Measurements from ENCODE around the gene SIAH3.

The SIAH3 gene

DNA sequence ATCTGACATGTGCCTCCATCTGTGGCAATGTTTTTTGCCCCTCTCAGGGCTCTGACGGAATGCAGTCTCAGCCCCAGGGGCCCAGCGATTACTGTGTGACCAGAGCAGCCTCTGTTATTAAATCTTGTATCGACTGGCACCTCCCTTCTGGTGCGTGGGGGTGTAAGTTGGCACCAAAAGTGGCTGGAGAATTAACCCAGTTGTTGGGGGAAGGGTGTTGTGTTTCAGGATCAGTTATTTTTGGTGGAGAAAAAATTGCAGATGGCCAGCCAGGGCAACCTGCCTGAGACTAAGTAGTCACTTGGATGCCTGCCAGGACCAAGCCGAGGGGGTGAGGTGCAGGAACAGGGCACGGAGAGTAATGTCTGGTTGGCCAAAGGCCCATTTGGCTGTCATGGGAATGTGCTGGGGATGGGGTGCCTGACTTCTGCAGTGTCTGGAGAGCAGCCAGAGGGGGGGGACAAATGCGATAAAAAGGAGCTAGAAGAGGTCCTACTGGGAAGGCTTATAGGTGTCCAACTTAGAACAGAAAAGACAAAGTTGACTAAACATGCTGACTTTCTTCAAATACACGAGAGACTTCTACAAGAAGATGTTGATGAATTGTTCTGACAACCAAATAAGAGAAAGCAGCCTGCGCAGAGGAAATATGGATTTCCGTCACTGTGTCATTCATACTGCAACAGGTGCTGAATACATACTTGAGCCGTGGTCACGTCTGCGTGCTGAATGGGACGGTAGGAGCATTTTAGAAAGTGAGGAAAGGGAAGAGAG lies 69.8 kb downstream of the SIAH3 start (continued):
- TF ChIP-seq ZNF146 (tag by site-specific recombination; IDR thresholded peaks at IDR 0.05) (no peak), ZNF843 (tag by site-specific recombination; IDR thresholded peaks at IDR 0.05) (peak; percentile 41), ZNF391 (tag by site-specific recombination; IDR thresholded peaks at IDR 0.05; ENCODE audit: borderline replicate concordance, low read depth) (no peak), OSR2 (tag by site-specific recombination; IDR thresholded peaks at IDR 0.05) (peak; percentile 72), KLF10 (tag by site-specific recombination; IDR thresholded peaks at IDR 0.05) (no peak), ZSCAN16 (tag by site-specific recombination; IDR thresholded peaks at IDR 0.05) (no peak), ZNF37A (tag by site-specific recombination; IDR thresholded peaks at IDR 0.05) (no peak), GLIS1 (tag by site-specific recombination; IDR thresholded peaks at IDR 0.05) (peak; percentile 93), MEIS1 (CRISPR knock-in tag; IDR thresholded peaks at IDR 0.05; ENCODE audit: borderline replicate concordance) (no peak), BCL11B (tag by site-specific recombination; IDR thresholded peaks at IDR 0.05; ENCODE audit: low read depth) (no peak), ZEB2 (tag by site-specific recombination; IDR thresholded peaks at IDR 0.05) (peak; percentile 29; the same call in 1 of the 2 replicates), KLF7 (tag by site-specific recombination; IDR thresholded peaks at IDR 0.05; ENCODE audit: borderline replicate concordance) (no peak), ZNF558 (tag by site-specific recombination; IDR thresholded peaks at IDR 0.05) (peak; percentile 43), ZNF664 (tag by site-specific recombination; IDR thresholded peaks at IDR 0.05) (no peak), ZNF658 (tag by site-specific recombination; IDR thresholded peaks at IDR 0.05) (no peak), ZNF350 (tag by site-specific recombination; IDR thresholded peaks at IDR 0.05) (no peak), FEZF1 (tag by site-specific recombination; IDR thresholded peaks at IDR 0.05) (peak; percentile 45), ZNF416 (tag by site-specific recombination; IDR thresholded peaks at IDR 0.05) (no peak), ZNF600 (tag by site-specific recombination; IDR thresholded peaks at IDR 0.05) (peak; percentile 76), KLF16 (tag by site-specific recombination; IDR thresholded peaks at IDR 0.05) (no peak), ZNF24 (tag by site-specific recombination; IDR thresholded peaks at IDR 0.05) (peak; percentile 62; the same call in 1 of the 2 replicates), ZNF792 (tag by site-specific recombination; IDR thresholded peaks at IDR 0.05) (no peak), ZNF311 (tag by site-specific recombination; IDR thresholded peaks at IDR 0.05; ENCODE audit: borderline replicate concordance) (no peak), ZNF423 (tag by site-specific recombination; IDR thresholded peaks at IDR 0.05) (peak; percentile 35; the same call in 1 of the 2 replicates), ZNF366 (tag by site-specific recombination; conservative IDR thresholded peaks at IDR 0.05) (0 out of 2 replicates have a peak, but pooled peaks have one; percentile 24)
- TF ChIP-seq, protein P1, sequence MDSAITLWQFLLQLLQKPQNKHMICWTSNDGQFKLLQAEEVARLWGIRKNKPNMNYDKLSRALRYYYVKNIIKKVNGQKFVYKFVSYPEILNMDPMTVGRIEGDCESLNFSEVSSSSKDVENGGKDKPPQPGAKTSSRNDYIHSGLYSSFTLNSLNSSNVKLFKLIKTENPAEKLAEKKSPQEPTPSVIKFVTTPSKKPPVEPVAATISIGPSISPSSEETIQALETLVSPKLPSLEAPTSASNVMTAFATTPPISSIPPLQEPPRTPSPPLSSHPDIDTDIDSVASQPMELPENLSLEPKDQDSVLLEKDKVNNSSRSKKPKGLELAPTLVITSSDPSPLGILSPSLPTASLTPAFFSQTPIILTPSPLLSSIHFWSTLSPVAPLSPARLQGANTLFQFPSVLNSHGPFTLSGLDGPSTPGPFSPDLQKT (IDR thresholded peaks at IDR 0.05; ENCODE audit: borderline replicate concordance, low read depth, low read length): no peak
- TF ChIP-seq, protein P2, sequence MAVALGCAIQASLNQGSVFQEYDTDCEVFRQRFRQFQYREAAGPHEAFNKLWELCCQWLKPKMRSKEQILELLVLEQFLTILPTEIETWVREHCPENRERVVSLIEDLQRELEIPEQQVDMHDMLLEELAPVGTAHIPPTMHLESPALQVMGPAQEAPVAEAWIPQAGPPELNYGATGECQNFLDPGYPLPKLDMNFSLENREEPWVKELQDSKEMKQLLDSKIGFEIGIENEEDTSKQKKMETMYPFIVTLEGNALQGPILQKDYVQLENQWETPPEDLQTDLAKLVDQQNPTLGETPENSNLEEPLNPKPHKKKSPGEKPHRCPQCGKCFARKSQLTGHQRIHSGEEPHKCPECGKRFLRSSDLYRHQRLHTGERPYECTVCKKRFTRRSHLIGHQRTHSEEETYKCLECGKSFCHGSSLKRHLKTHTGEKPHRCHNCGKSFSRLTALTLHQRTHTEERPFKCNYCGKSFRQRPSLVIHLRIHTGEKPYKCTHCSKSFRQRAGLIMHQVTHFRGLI (tag by site-specific recombination; IDR thresholded peaks at IDR 0.05): 0 out of 2 replicates have a peak, but pooled peaks have one; percentile 35
- TF ChIP-seq, protein P3, sequence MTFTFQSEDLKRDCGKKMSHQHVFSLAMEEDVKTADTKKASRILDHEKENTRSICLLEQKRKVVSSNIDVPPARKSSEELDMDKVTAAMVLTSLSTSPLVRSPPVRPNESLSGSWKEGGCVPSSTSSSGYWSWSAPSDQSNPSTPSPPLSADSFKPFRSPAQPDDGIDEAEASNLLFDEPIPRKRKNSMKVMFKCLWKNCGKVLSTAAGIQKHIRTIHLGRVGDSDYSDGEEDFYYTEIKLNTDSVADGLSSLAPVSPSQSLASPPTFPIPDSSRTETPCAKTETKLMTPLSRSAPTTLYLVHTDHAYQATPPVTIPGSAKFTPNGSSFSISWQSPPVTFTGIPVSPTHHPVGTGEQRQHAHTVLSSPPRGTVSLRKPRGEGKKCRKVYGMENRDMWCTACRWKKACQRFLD (tag by site-specific recombination; IDR thresholded peaks at IDR 0.05): no peak
- TF ChIP-seq, protein P4, sequence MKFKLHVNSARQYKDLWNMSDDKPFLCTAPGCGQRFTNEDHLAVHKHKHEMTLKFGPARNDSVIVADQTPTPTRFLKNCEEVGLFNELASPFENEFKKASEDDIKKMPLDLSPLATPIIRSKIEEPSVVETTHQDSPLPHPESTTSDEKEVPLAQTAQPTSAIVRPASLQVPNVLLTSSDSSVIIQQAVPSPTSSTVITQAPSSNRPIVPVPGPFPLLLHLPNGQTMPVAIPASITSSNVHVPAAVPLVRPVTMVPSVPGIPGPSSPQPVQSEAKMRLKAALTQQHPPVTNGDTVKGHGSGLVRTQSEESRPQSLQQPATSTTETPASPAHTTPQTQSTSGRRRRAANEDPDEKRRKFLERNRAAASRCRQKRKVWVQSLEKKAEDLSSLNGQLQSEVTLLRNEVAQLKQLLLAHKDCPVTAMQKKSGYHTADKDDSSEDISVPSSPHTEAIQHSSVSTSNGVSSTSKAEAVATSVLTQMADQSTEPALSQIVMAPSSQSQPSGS (tag by site-specific recombination; IDR thresholded peaks at IDR 0.05; ENCODE audit: low read depth): no peak
- TF ChIP-seq, protein P5, sequence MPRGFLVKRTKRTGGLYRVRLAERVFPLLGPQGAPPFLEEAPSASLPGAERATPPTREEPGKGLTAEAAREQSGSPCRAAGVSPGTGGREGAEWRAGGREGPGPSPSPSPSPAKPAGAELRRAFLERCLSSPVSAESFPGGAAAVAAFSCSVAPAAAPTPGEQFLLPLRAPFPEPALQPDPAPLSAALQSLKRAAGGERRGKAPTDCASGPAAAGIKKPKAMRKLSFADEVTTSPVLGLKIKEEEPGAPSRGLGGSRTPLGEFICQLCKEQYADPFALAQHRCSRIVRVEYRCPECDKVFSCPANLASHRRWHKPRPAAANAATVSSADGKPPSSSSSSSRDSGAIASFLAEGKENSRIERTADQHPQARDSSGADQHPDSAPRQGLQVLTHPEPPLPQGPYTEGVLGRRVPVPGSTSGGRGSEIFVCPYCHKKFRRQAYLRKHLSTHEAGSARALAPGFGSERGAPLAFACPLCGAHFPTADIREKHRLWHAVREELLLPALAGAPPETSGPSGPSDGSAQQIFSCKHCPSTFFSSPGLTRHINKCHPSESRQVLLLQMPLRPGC (tag by site-specific recombination; IDR thresholded peaks at IDR 0.05): 0 out of 2 replicates have a peak, but pooled peaks have one; percentile 13
- TF ChIP-seq, protein P6, sequence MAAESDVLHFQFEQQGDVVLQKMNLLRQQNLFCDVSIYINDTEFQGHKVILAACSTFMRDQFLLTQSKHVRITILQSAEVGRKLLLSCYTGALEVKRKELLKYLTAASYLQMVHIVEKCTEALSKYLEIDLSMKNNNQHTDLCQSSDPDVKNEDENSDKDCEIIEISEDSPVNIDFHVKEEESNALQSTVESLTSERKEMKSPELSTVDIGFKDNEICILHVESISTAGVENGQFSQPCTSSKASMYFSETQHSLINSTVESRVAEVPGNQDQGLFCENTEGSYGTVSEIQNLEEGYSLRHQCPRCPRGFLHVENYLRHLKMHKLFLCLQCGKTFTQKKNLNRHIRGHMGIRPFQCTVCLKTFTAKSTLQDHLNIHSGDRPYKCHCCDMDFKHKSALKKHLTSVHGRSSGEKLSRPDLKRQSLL (tag by site-specific recombination; IDR thresholded peaks at IDR 0.05): no peak
